Parathyroid adenoma (tissue), 2 donors: ENCODE results near the gene TTC21A.

Experiments used
- H2AFZ ChIP-seq: fragments of 300-600 bp; sonication (generic); one replicate; pipeline ENCODE4 v1.7.0; 2017; ENCODE audit warnings: antibody characterized with exemption, mild to moderate bottlenecking
- H3K27ac ChIP-seq: fragments of 300-600 bp; sonication (generic); one replicate; pipeline ENCODE4 v1.7.0; 2017
- H3K27me3 ChIP-seq: fragments of 300-600 bp; sonication (generic); one replicate; pipeline ENCODE4 v1.7.0; 2017; ENCODE audit warnings: low read length; ENCODE audit not compliant: control insufficient read depth, insufficient read depth
- H3K36me3 ChIP-seq: fragments of 300-600 bp; sonication (generic); one replicate; pipeline ENCODE4 v1.7.0; 2017; ENCODE audit warnings: low read length; ENCODE audit not compliant: control insufficient read depth, insufficient read depth
- H3K4me1 ChIP-seq: fragments of 300-600 bp; sonication (generic); one replicate; pipeline ENCODE4 v1.7.0; 2017; ENCODE audit warnings: control low read depth
- H3K4me2 ChIP-seq: fragments of 300-600 bp; sonication (generic); one replicate; pipeline ENCODE4 v1.7.0; 2017; ENCODE audit warnings: low read length
- H3K4me3 ChIP-seq: fragments of 300-600 bp; sonication (generic); one replicate; pipeline ENCODE4 v1.7.0; 2017; ENCODE audit warnings: low read depth, low read length
- H3K79me2 ChIP-seq: fragments of 300-600 bp; sonication (generic); one replicate; pipeline ENCODE4 v1.7.0; 2017; ENCODE audit warnings: control low read depth
- H3K9ac ChIP-seq: fragments of 300-600 bp; sonication (generic); one replicate; pipeline ENCODE4 v1.7.0; 2017; ENCODE audit warnings: mild to moderate bottlenecking
- H3K9me3 ChIP-seq: fragments of 300-600 bp; sonication (generic); one replicate; pipeline ENCODE4 v1.7.0; 2017; ENCODE audit warnings: low read length; ENCODE audit not compliant: control insufficient read depth
- CTCF ChIP-seq: fragments of 300-600 bp; sonication (generic); IDR thresholded peaks from one replicate; pipeline ENCODE4 v1.7.0; 2017; ENCODE audit warnings: antibody characterized with exemption, mild to moderate bottlenecking
- donor health status: primary hyperparathyroidism.

TTC21A gene

GRCh38 chr3:39112535-39112934 is 5.1 kb downstream of the TTC21A start:
- Histone ChIP-seq H3K36me3 (no peaks in the 10 kb centered on the region), H3K27me3 (no peaks in the 10 kb centered on the region), H3K79me2 (no peaks in the 10 kb centered on the region), H3K4me2 (no peak overlapping the region), H2AFZ (no peak overlapping the region), H3K9ac (no peak overlapping the region), H3K4me3 (no peak overlapping the region), H3K9me3 (no peaks in the 10 kb centered on the region), H3K4me1 (no peaks in the 10 kb centered on the region), H3K27ac (no peak overlapping the region)
- TF ChIP-seq CTCF: no peak

GRCh38 chr3:39113291-39113690 is 5.8 kb downstream of the TTC21A start:
- no peak for TF ChIP-seq CTCF
- H3K27me3 ChIP-seq: no peaks in the 10 kb centered on the region
- H3K4me3 ChIP-seq: no peak overlapping the region
- no peaks in the 10 kb centered on the region for H3K36me3 ChIP-seq
- H2AFZ ChIP-seq: no peak overlapping the region
- no peak overlapping the region for H3K4me2 ChIP-seq
- no peak overlapping the region for H3K27ac ChIP-seq
- H3K79me2 ChIP-seq: no peaks in the 10 kb centered on the region
- no peak overlapping the region for H3K9ac ChIP-seq
- no peaks in the 10 kb centered on the region for H3K9me3 ChIP-seq
- H3K4me1 ChIP-seq: no peaks in the 10 kb centered on the region

GRCh38 chr3:39114456-39114855 is 7.0 kb downstream of the TTC21A start:
- Histone ChIP-seq H3K4me2 (no peak overlapping the region), H3K9ac (no peak overlapping the region), H3K79me2 (no peaks in the 10 kb centered on the region), H3K9me3 (no peaks in the 10 kb centered on the region), H3K4me3 (no peak overlapping the region), H3K27me3 (no peaks in the 10 kb centered on the region), H2AFZ (no peak overlapping the region), H3K4me1 (no peaks in the 10 kb centered on the region), H3K27ac (no peak overlapping the region), H3K36me3 (no peaks in the 10 kb centered on the region)
- no peak for TF ChIP-seq CTCF

DNA sequence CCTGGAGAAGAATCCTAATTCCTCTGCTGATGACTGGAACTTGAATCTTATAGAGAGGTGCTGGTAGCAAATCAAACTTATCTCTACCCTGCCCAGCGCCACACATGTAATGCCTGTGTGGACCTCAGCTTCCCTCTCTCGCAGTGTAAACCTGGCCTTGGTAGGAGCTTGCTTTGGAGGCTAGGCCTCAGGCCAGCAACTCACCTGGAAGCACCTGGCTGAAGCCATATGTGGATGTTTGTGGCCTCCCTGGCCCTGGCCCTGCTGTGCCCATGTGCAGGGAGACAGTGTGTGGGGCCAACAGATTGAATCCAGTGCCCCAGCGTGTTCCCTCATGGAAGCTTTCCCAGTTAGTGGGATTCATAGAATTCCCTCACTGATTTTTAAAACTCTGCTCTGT is 8.4 kb downstream of the TTC21A start:
- Histone ChIP-seq H3K9me3 (no peaks in the 10 kb centered on the region), H2AFZ (no peak overlapping the region), H3K4me1 (no peaks in the 10 kb centered on the region), H3K27ac (no peak overlapping the region), H3K4me3 (no peak overlapping the region), H3K27me3 (no peaks in the 10 kb centered on the region), H3K36me3 (no peaks in the 10 kb centered on the region), H3K4me2 (no peak overlapping the region), H3K79me2 (no peaks in the 10 kb centered on the region), H3K9ac (no peak overlapping the region)
- no peak for TF ChIP-seq CTCF

DNA sequence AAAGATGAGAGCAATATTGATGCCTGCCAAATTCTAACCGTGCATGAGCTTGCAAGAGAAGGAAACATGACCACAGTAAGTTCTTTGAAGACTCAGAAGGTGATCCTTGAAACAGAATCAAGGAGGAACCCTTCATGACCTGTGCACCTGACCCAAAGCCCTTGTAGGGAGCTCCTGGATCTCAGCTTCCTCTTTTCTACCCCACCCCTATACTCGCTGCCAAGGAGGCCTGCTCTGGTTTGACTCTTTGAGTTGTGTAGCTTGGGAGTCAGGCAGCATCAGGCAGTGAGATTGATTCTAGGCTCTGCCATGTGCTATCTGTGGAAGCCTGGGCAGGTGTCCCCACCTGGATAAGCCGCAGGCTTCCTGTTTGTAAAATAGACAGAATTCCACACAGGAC is 10.6 kb downstream of the TTC21A start:
- Histone ChIP-seq H3K36me3 (no peaks in the 10 kb centered on the region), H2AFZ (no peak overlapping the region), H3K4me3 (no peak overlapping the region), H3K4me2 (no peak overlapping the region), H3K27ac (no peak overlapping the region), H3K79me2 (no peaks in the 10 kb centered on the region), H3K27me3 (no peaks in the 10 kb centered on the region), H3K9me3 (no peaks in the 10 kb centered on the region), H3K9ac (no peak overlapping the region), H3K4me1 (no peaks in the 10 kb centered on the region)
- no peak for TF ChIP-seq CTCF
